DOHH2 (cell line): Measurements from ENCODE around the gene TRPM1.

Source experiments
- H3F3A ChIP-seq: fragments of 200-600 bp; sonication (generic), shearing (Covaris generic); 2 replicates; pipeline ENCODE4 v1.6.0; 2016; ENCODE audit warnings: antibody characterized with exemption, mild to moderate bottlenecking; ENCODE audit not compliant: control insufficient read depth, insufficient read depth
- H3K27ac ChIP-seq: fragments of 200-600 bp; sonication (generic); 2 replicates; pipeline ENCODE4 v1.5.1; 2014; ENCODE audit warnings: low read depth, mild to moderate bottlenecking, low read length, moderate library complexity
- H3K27me3 ChIP-seq: fragments of 200-600 bp; sonication (generic); 2 replicates; pipeline ENCODE4 v1.6.1; 2014; ENCODE audit warnings: mild to moderate bottlenecking, low read length, mixed read lengths; ENCODE audit not compliant: control insufficient read depth
- H3K36me3 ChIP-seq: fragments of 200-600 bp; sonication (generic); 2 replicates; pipeline ENCODE4 v1.6.1; 2014; ENCODE audit warnings: mild to moderate bottlenecking, low read length, moderate library complexity, mixed read lengths; ENCODE audit not compliant: control insufficient read depth
- H3K4me1 ChIP-seq: fragments of 200-600 bp; sonication (generic); 2 replicates; pipeline ENCODE4 v1.6.1; 2014; ENCODE audit warnings: mild to moderate bottlenecking, low read length, mixed read lengths; ENCODE audit not compliant: control insufficient read depth
- H3K4me2 ChIP-seq: fragments of 200-600 bp; sonication (generic); 2 replicates; pipeline ENCODE4 v1.6.0; 2014; ENCODE audit warnings: mild to moderate bottlenecking, low read length, moderate library complexity
- H3K4me3 ChIP-seq: fragments of 200-600 bp; sonication (generic); 2 replicates; pipeline ENCODE4 v1.5.1; 2014; ENCODE audit warnings: mild to moderate bottlenecking, low read length, mixed read lengths
- H3K79me2 ChIP-seq: fragments of 200-600 bp; sonication (generic); 2 replicates; pipeline ENCODE4 v1.6.1; 2014; ENCODE audit warnings: mild to moderate bottlenecking, low read length, mixed read lengths; ENCODE audit not compliant: control insufficient read depth
- H3K9me2 ChIP-seq: fragments of 200-600 bp; sonication (generic); replicated peaks from 2 replicates; pipeline ENCODE4 v1.6.1; 2014; ENCODE audit warnings: mild to moderate bottlenecking, low read length, mixed read lengths; ENCODE audit not compliant: control insufficient read depth
- H3K9me3 ChIP-seq: fragments of 200-600 bp; sonication (generic); 2 replicates; pipeline ENCODE4 v1.6.1; 2014; ENCODE audit warnings: antibody characterized with exemption, low read length, mixed read lengths; ENCODE audit not compliant: control insufficient read depth, insufficient read depth
- H4K20me1 ChIP-seq: fragments of 200-600 bp; sonication (generic); 2 replicates; pipeline ENCODE4 v1.6.0; 2014; ENCODE audit warnings: low read depth, mild to moderate bottlenecking, antibody characterized with exemption, low read length, moderate library complexity; ENCODE audit not compliant: control insufficient read depth, insufficient read depth
- EZH2phosphoT487 ChIP-seq: fragments of 200-600 bp; sonication (generic); IDR thresholded peaks from 2 replicates; pipeline ENCODE4 v1.6.1; 2017; ENCODE audit warnings: borderline replicate concordance, mild to moderate bottlenecking, antibody characterized with exemption, low read length, moderate library complexity, mixed read lengths
- TF ChIP-seq, protein P1 (sequence below): fragments of 200-600 bp; sonication (generic); IDR thresholded peaks from one replicate; pipeline ENCODE4 v1.5.1; 2014; ENCODE audit warnings: antibody characterized with exemption, mild to moderate bottlenecking, low read depth, low read length; ENCODE audit not compliant: poor library complexity, severe bottlenecking

TRPM1 gene

GRCh38 chr15:31039961-31040360 is 61.6 kb downstream of the TRPM1 start:
- Histone ChIP-seq H3K36me3 (no peaks in the 10 kb centered on the region), H3K4me3 (no peak overlapping the region), H3K27me3 (no peaks in the 10 kb centered on the region), H3K9me3 (no peaks in the 10 kb centered on the region), H3F3A (no peaks in the 10 kb centered on the region), H4K20me1 (no peaks in the 10 kb centered on the region), H3K79me2 (no peaks in the 10 kb centered on the region), H3K9me2 (no peaks in the 10 kb centered on the region), H3K4me1 (no peaks in the 10 kb centered on the region), H3K4me2 (no peak overlapping the region), H3K27ac (no peak overlapping the region)
- TF ChIP-seq, protein P1, sequence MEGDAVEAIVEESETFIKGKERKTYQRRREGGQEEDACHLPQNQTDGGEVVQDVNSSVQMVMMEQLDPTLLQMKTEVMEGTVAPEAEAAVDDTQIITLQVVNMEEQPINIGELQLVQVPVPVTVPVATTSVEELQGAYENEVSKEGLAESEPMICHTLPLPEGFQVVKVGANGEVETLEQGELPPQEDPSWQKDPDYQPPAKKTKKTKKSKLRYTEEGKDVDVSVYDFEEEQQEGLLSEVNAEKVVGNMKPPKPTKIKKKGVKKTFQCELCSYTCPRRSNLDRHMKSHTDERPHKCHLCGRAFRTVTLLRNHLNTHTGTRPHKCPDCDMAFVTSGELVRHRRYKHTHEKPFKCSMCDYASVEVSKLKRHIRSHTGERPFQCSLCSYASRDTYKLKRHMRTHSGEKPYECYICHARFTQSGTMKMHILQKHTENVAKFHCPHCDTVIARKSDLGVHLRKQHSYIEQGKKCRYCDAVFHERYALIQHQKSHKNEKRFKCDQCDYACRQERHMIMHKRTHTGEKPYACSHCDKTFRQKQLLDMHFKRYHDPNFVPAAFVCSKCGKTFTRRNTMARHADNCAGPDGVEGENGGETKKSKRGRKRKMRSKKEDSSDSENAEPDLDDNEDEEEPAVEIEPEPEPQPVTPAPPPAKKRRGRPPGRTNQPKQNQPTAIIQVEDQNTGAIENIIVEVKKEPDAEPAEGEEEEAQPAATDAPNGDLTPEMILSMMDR: no peak
- no peak for TF ChIP-seq EZH2phosphoT487

- no peaks in the 10 kb centered on the region for H3K36me3 ChIP-seq
- H3K4me2 ChIP-seq: no peak overlapping the region
- H3K9me2 ChIP-seq: no peaks in the 10 kb centered on the region
- H3K4me1 ChIP-seq: no peaks in the 10 kb centered on the region
- H3K9me3 ChIP-seq: no peaks in the 10 kb centered on the region
- no peaks in the 10 kb centered on the region for H3K27me3 ChIP-seq
- H3F3A ChIP-seq: no peaks in the 10 kb centered on the region
- no peaks in the 10 kb centered on the region for H4K20me1 ChIP-seq
- no peak overlapping the region for H3K27ac ChIP-seq
- H3K4me3 ChIP-seq: no peak overlapping the region
- H3K79me2 ChIP-seq: no peaks in the 10 kb centered on the region
- no peak for TF ChIP-seq EZH2phosphoT487
- TF ChIP-seq, protein P1: no peak
Measured at GRCh38 chr15:31037731-31038477, 63.6 kb downstream of the TRPM1 start.

GRCh38 chr15:31036783-31037182 is 64.7 kb downstream of the TRPM1 start:
- no peaks in the 10 kb centered on the region; the same call in 1 of the 2 replicates for H3K27me3 ChIP-seq
- no peak overlapping the region for H3K4me3 ChIP-seq
- H3F3A ChIP-seq: no peaks in the 10 kb centered on the region
- H3K4me2 ChIP-seq: no peak overlapping the region
- no peaks in the 10 kb centered on the region for H3K4me1 ChIP-seq
- no peaks in the 10 kb centered on the region for H4K20me1 ChIP-seq
- no peaks in the 10 kb centered on the region for H3K9me3 ChIP-seq
- no peak overlapping the region for H3K27ac ChIP-seq
- H3K9me2 ChIP-seq: no peaks in the 10 kb centered on the region
- H3K36me3 ChIP-seq: no peaks in the 10 kb centered on the region
- no peak for TF ChIP-seq EZH2phosphoT487
- TF ChIP-seq, protein P1: no peak
- H3K79me2 ChIP-seq: no peaks in the 10 kb centered on the region
